Suprapubic skin (tissue), 4 donors: ENCODE measurements around the gene C22orf31. TPM values are rescaled to one million over a fixed set of nuclear protein-coding genes. Genes with fewer than 3 reads are reported as not detected.
"Not testable (repeated sequence)": the region's sequence is repeated elsewhere in the genome, so short reads cannot be mapped to it uniquely, and the experiment has no call there.

Experiments
- DNase-seq, 2 donors: peaks; one replicate each; pipeline ENCODE4 v3.0.0-alpha.2; 2019; ENCODE audit warnings: low spot score in 2 of 2
- H3K27ac ChIP-seq: fragments of 200-600 bp; sonication (generic); one replicate; pipeline ENCODE4 v1.5.1; 2019
- H3K27me3 ChIP-seq: fragments of 200-600 bp; sonication (generic); one replicate; pipeline ENCODE4 v1.5.1; 2019
- H3K36me3 ChIP-seq: fragments of 200-600 bp; sonication (generic); one replicate; pipeline ENCODE4 v1.5.1; 2019
- H3K4me1 ChIP-seq: fragments of 200-600 bp; sonication (generic); one replicate; pipeline ENCODE4 v1.5.1; 2019
- H3K4me3 ChIP-seq: fragments of 200-600 bp; sonication (generic); one replicate; pipeline ENCODE4 v1.5.1; 2019; ENCODE audit warnings: mild to moderate bottlenecking
- H3K9me3 ChIP-seq: fragments of 200-600 bp; sonication (generic); one replicate; pipeline ENCODE4 v1.5.1; 2019
- EP300 ChIP-seq: sonication (generic); formaldehyde crosslinking; IDR thresholded peaks from one replicate; pipeline ENCODE4 v1.6.1; 2017; ENCODE audit warnings: antibody characterized with exemption
- POLR2A ChIP-seq, 2 donors: fragments of 450-650 bp; IDR thresholded peaks; one replicate each; pipeline ENCODE4 v1.6.1; 2017; ENCODE audit warnings: antibody characterized with exemption in 2 of 2, mild to moderate bottlenecking in 2 of 2, moderate library complexity in 2 of 2
- POLR2AphosphoS5 ChIP-seq, 3 donors: sonication (generic); formaldehyde crosslinking; IDR thresholded peaks; one replicate each; pipeline ENCODE4 v1.6.1; 2017; ENCODE audit warnings: antibody characterized with exemption in 3 of 3
- WGBS: methylation state at CpG from one replicate; pipeline ENCODE4 v1.1.5; 2018; 5-methylcytosine and 5-hydroxymethylcytosine counted together
- total RNA-seq, 4 donors: library from RNA; depleted of rRNA; stranded (reverse); fragments of >200 nt; gene quantifications; one replicate each; pipeline ENCODE4 v1.1.0, GENCODE V29; 2016
- TF ChIP-seq, protein P1 (sequence below), 2 donors: fragments of 200-600 bp in 1 of 2; fragments of 450-650 bp in 1 of 2; sonication (generic) in 1 of 2; IDR thresholded peaks; one replicate each; pipeline ENCODE4 v1.5.1; 2016 to 2019; ENCODE audit warnings: antibody characterized with exemption in 2 of 2, mild to moderate bottlenecking in 1 of 2, moderate library complexity in 1 of 2

Gene C22orf31
- total RNA-seq, 4 donors from 2014 or later: not detected

- no peaks in the 10 kb centered on the region for H3K36me3 ChIP-seq
- WGBS: 92% methylated on average over 3 of the region's 3 CpGs
- H3K9me3 ChIP-seq: no peaks in the 10 kb centered on the region
- peaks cover 14% of the 10 kb centered on the region for H3K4me1 ChIP-seq
- no peaks in the 10 kb centered on the region for H3K27me3 ChIP-seq
- TF ChIP-seq POLR2A (IDR thresholded peaks at IDR 0.05) (no peak), POLR2AphosphoS5 (IDR thresholded peaks at IDR 0.05) (no peak), EP300 (no peak)
- TF ChIP-seq, protein P1, sequence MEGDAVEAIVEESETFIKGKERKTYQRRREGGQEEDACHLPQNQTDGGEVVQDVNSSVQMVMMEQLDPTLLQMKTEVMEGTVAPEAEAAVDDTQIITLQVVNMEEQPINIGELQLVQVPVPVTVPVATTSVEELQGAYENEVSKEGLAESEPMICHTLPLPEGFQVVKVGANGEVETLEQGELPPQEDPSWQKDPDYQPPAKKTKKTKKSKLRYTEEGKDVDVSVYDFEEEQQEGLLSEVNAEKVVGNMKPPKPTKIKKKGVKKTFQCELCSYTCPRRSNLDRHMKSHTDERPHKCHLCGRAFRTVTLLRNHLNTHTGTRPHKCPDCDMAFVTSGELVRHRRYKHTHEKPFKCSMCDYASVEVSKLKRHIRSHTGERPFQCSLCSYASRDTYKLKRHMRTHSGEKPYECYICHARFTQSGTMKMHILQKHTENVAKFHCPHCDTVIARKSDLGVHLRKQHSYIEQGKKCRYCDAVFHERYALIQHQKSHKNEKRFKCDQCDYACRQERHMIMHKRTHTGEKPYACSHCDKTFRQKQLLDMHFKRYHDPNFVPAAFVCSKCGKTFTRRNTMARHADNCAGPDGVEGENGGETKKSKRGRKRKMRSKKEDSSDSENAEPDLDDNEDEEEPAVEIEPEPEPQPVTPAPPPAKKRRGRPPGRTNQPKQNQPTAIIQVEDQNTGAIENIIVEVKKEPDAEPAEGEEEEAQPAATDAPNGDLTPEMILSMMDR (IDR thresholded peaks at IDR 0.05): no peak
- H3K4me3 ChIP-seq: no peak overlapping the region
- no peak for DNase-seq
- H3K27ac ChIP-seq: no peak overlapping the region
Observed at GRCh38 chr22:29088809-29089208, 27.2 kb upstream of the C22orf31 start.

GRCh38 chr22:29087012-29087411 lies 25.4 kb upstream of the C22orf31 start:
- peaks cover 11% of the 10 kb centered on the region for H3K4me1 ChIP-seq
- H3K4me3 ChIP-seq: no peak overlapping the region
- H3K36me3 ChIP-seq: no peaks in the 10 kb centered on the region
- TF ChIP-seq EP300: no peak
- TF ChIP-seq POLR2AphosphoS5 (IDR thresholded peaks at IDR 0.05): no peak
- TF ChIP-seq, protein P1 (IDR thresholded peaks at IDR 0.05): no peak
- TF ChIP-seq POLR2A (IDR thresholded peaks at IDR 0.05): no peak
- 83% methylated on average over 2 of the region's 2 CpGs for WGBS
- no peak overlapping the region for H3K27ac ChIP-seq
- H3K27me3 ChIP-seq: no peaks in the 10 kb centered on the region
- H3K9me3 ChIP-seq: no peaks in the 10 kb centered on the region
- DNase-seq: no peak

DNA sequence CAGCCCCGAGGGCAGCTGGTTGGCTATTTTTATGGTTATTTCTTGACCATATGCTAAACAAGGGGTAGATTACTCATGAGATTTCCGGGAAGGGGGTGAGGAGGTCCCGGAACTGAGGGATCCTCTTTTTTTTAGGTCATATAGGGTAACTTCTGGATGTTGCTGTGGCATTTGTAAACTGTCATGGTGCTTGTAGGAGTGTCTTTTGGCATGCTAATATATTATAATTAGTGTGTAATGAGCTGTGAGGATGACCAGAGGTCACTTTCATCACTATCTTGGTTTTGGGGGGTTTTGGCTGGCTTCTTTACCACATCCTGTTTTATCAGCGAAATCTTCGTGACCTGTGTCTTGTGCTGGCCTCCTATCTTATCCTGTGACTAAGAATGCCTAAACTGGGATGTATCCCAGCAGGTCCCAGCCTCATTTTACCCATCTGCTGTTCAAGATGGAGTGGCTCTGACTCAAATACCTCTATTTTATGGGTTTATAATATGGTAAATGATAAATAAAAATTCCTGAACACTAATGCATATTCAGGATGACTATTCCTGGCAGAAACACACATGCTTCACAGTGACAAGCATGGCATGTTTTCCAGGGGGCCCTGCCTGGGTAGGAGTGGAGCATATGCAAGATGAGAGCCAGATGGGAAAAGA lies 22.4 kb upstream of the C22orf31 start:
- Histone ChIP-seq H3K27ac (no peak overlapping the region), H3K4me1 (peaks cover 37% of the 10 kb centered on the region), H3K27me3 (no peaks in the 10 kb centered on the region), H3K36me3 (no peaks in the 10 kb centered on the region), H3K4me3 (no peak overlapping the region), H3K9me3 (no peaks in the 10 kb centered on the region)
- TF ChIP-seq EP300: no peak
- TF ChIP-seq POLR2AphosphoS5 (IDR thresholded peaks at IDR 0.05): no peak
- WGBS: 67% methylated on average over 5 of the region's 5 CpGs
- DNase-seq: no peak

DNA sequence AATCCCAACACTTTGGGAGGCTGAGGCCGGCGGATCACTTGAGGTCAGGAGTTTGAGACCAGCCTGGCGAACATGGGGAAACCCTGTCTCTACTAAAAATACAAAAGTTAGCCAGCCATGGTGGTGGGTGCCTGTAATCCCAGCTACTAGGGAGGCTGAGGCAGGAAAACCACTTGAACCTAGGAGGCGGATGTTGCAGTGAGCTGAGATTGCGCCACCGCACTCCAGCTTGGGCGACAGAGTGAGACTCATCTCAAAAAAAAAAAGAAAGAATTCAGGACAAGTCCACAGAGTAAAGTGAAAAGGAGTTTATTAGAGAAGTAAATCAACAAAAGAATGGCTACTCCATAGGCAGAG lies 21.9 kb upstream of the C22orf31 start:
- H3K36me3 ChIP-seq, H3K4me3 ChIP-seq, H3K27ac ChIP-seq, H3K27me3 ChIP-seq, H3K9me3 ChIP-seq, DNase-seq: not testable (repeated sequence)
- peaks cover 42% of the 10 kb centered on the region for H3K4me1 ChIP-seq
- WGBS: 92% methylated on average over 7 of the region's 7 CpGs

- no peak for DNase-seq
- peak overlapping the region; percentile 43 for H3K27ac ChIP-seq
- peaks cover 46% of the 10 kb centered on the region for H3K4me1 ChIP-seq
- WGBS: 90% methylated on average over 7 of the region's 7 CpGs
- H3K4me3 ChIP-seq: no peak overlapping the region
- TF ChIP-seq EP300 (no peak), POLR2A (IDR thresholded peaks at IDR 0.05) (no peak), POLR2AphosphoS5 (IDR thresholded peaks at IDR 0.05) (no peak)
- TF ChIP-seq, protein P1 (IDR thresholded peaks at IDR 0.05): no peak
- H3K36me3 ChIP-seq: no peaks in the 10 kb centered on the region
- no peaks in the 10 kb centered on the region for H3K27me3 ChIP-seq
- H3K9me3 ChIP-seq: no peaks in the 10 kb centered on the region
Observed at GRCh38 chr22:29082826-29083545, 21.4 kb upstream of the C22orf31 start.

DNA sequence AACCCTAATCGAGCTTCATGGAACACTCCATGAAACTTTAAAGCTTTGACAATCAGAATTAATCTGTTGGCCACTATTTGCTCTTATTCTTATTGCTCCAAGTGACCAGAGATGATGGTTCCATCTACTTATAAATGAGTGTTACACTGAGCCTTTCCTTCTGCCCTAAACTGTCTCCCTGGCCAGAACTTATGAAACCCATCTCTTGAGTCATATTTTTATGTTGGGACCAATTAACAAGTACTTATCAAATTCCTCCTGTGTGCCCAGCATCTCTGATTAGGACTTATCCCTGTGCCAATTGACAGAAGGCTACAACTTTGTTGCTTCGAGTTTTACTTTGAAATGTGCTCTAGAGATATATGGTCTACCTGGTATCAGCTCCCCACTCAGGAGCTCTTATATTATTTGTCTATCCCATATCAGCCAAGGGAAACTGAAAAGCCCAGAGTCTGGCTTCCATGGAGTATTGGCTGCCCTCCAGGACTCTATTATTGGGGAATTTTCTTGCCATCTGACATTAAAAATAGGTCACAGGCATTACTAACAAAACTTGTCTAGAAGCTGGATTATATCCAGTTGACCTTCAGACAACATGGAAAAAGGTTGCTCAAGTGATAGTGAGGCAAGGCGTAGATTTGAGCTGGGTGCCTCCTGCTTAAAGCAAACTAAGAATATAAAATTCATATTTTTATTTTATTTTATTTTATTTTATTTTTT lies 20.0 kb upstream of the C22orf31 start:
- H3K27ac ChIP-seq: peak overlapping the region; percentile 43
- no peak overlapping the region for H3K4me3 ChIP-seq
- DNase-seq: no peak
- H3K9me3 ChIP-seq: no peaks in the 10 kb centered on the region
- WGBS: 41% methylated on average over 3 of the region's 3 CpGs
- peaks cover 58% of the 10 kb centered on the region for H3K4me1 ChIP-seq
- TF ChIP-seq, protein P1 (IDR thresholded peaks at IDR 0.05): no peak
- no peak for TF ChIP-seq POLR2AphosphoS5 (IDR thresholded peaks at IDR 0.05)
- no peak for TF ChIP-seq EP300
- no peak for TF ChIP-seq POLR2A (IDR thresholded peaks at IDR 0.05)
- no peaks in the 10 kb centered on the region for H3K27me3 ChIP-seq
- no peaks in the 10 kb centered on the region for H3K36me3 ChIP-seq
